Pancreas (tissue), 10 donors: ENCODE data around the gene CFAP100. TPM values are rescaled to one million over a fixed set of nuclear protein-coding genes. Genes with fewer than 3 reads are reported as not detected.

Experiments
- ATAC-seq, 4 donors: fragments of 200-7000 bp; cut with Tn5 transposase; one replicate each; pipeline versions ENCODE4 v1.8.0 to v1.9.1; 2020; ENCODE audit warnings: mild to moderate bottlenecking in 4 of 4, moderate library complexity in 4 of 4
- DNase-seq, 6 donors: peaks; one replicate each; pipeline ENCODE4 v3.0.0-alpha.2; 2020
- FAIRE-seq: peaks from 2 replicates; lab custom pipeline; 2012; peaks lifted over from hg19 to GRCh38; lab: Jason Lieb, UNC
- H3K27ac ChIP-seq, 4 donors: fragments of 200-600 bp; sonication (generic); 1 replicate in 3 of 4; 2 replicates in 1 of 4; pipeline versions ENCODE4 v1.5.0 to v1.8.0; 2020
- H3K27me3 ChIP-seq, 4 donors: fragments of 200-600 bp; one replicate each; pipeline ENCODE4 v1.8.0; 2021
- H3K36me3 ChIP-seq, 3 donors: fragments of 200-600 bp; sonication (generic) in 1 of 3; one replicate each; pipeline versions ENCODE4 v1.5.0 to v1.8.0; 2020 to 2021
- H3K4me1 ChIP-seq, 3 donors: fragments of 200-600 bp; one replicate each; pipeline ENCODE4 v1.8.0; 2021
- H3K4me3 ChIP-seq, 4 donors: fragments of 200-600 bp; sonication (generic) in 2 of 4; one replicate each; pipeline versions ENCODE4 v1.5.0 to v1.8.0; 2020 to 2021
- H3K9me3 ChIP-seq, 4 donors: fragments of 200-600 bp; one replicate each; pipeline ENCODE4 v1.8.0; 2021
- CTCF ChIP-seq, 4 donors: fragments of 200-600 bp; sonication (generic) in 3 of 4; IDR thresholded peaks; one replicate each; pipeline versions ENCODE4 v1.5.0 to v1.8.0; 2021; ENCODE audit warnings: antibody characterized with exemption in 4 of 4
- WGBS, 2 donors: extraction: QIAGEN DNeasy Blood & Tissue Kit; methylation state at CpG; one replicate each; pipeline ENCODE4 v1.1.7; 2013; 5-methylcytosine and 5-hydroxymethylcytosine counted together
- intact Hi-C, 3 donors: fragments of 100-400 bp; cut with DNase I; formaldehyde crosslinking; loops; one replicate each; pipeline versions ENCODE4 v1.11.1 to v1.14.2; 2022
- polyA plus RNA-seq, 2 donors: library from polyadenylated mRNA; stranded (reverse); fragments of 200-250 nt; gene quantifications; one replicate each; pipeline ENCODE4 v1.2.3, GENCODE V29; 2013
- total RNA-seq, 6 donors: library from RNA; stranded (reverse); fragmentation: NEBNext Ultra II Directional in 4 of 6; extraction: Animal tissue kit (Norgen Biotek cat#: 25700) in 4 of 6; gene quantifications; one replicate each; pipeline versions ENCODE4 v1.2.1 to v1.2.4, GENCODE V29; 2021 to 2023
- donor health status: healthy with polysubstance abuse.
- donor health status: DM: no; HTN: no; CAD: no; lungs with moderate emphysema.
- donor health status: DM: no; HTN: no; CAD: no.
- donor health status: control.
- donor health status: control.
- donor health status: Bipolar disorder and iron deficiency.
- donor health status: DM: yes; HTN: yes; CAD: no.
- donor health status: DM: no; HTN: no; CAD: no.
- donor health status: DM: no; HTN: no; CAD: no.
- donor health status: DM: yes; HTN: yes; CAD: no.

CFAP100 gene
- total and polyA plus RNA-seq, 8 donors = not detected

- no peaks in the 10 kb centered on the region for H3K27me3 ChIP-seq
- no peak for FAIRE-seq
- no peak for ATAC-seq
- no peak for DNase-seq
- 82 to 89% methylated on average over 9 of the region's 9 CpGs for WGBS, 2 donors
- TF ChIP-seq CTCF (IDR thresholded peaks at IDR 0.05) = no peak
- H3K4me1 ChIP-seq = peaks cover 0 to 16% (median 0%) of the 10 kb centered on the region in 3 donors
- intact Hi-C loops = no loop called here
- no peak overlapping the region for H3K27ac ChIP-seq
- H3K4me3 ChIP-seq = no peak overlapping the region
- H3K36me3 ChIP-seq = peaks cover 0 to 19% (median 9%) of the 10 kb centered on the region in 3 donors
- H3K9me3 ChIP-seq = no peaks in the 10 kb centered on the region
Observed at GRCh38 chr3:126452213-126452612, 57.5 kb downstream of the CFAP100 start.

DNA sequence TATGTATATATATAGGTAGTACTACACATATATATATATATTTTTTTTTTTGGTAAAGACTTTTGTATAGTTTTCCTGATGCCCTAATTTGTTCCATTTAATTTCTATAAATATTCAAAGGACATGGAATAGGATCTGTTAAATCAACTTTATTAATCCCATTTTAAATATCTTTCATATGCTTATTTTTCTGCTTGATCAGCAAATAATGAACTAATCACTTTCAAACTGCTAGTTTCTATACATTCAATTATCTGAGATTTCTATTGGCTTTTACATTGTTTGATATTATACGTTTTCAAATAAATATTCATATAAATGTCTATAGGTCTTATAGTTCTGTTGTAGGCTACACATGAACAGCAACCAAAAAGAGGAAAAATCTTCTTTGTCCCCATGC, 59.3 kb downstream of the CFAP100 start:
- intact Hi-C loops = no loop called here

GRCh38 chr3:126454437-126455198, 59.9 kb downstream of the CFAP100 start:
- no peak for FAIRE-seq
- Histone ChIP-seq H3K27me3 (no peaks in the 10 kb centered on the region), H3K9me3 (no peaks in the 10 kb centered on the region), H3K36me3 (peaks cover 0 to 27% (median 12%) of the 10 kb centered on the region in 3 donors), H3K27ac (no peak overlapping the region), H3K4me1 (peaks cover 2 to 15% (median 13%) of the 10 kb centered on the region in 3 donors), H3K4me3 (no peak overlapping the region)
- 90 to 93% methylated on average over 6 of the region's 6 CpGs for WGBS, 2 donors
- intact Hi-C loops = no loop called here
- no peak for TF ChIP-seq CTCF (IDR thresholded peaks at IDR 0.05)
- ATAC-seq = no peak
- no peak for DNase-seq

More for the DNA sequence above, 59.3 kb downstream of the CFAP100 start:
- 63 to 71% methylated on average over 1 of the region's 1 CpG for WGBS, 2 donors
- Histone ChIP-seq H3K4me1 (peaks cover 0 to 16% (median 7%) of the 10 kb centered on the region in 3 donors), H3K36me3 (peaks cover 0 to 27% (median 12%) of the 10 kb centered on the region in 3 donors), H3K27ac (no peak overlapping the region), H3K27me3 (no peaks in the 10 kb centered on the region), H3K9me3 (no peaks in the 10 kb centered on the region), H3K4me3 (no peak overlapping the region)
- FAIRE-seq = no peak
- TF ChIP-seq CTCF (IDR thresholded peaks at IDR 0.05) = no peak
- ATAC-seq = no peak
- DNase-seq = no peak

- Histone ChIP-seq H3K27me3 (no peaks in the 10 kb centered on the region), H3K27ac (no peak overlapping the region), H3K4me1 (peaks cover 13 to 27% (median 18%) of the 10 kb centered on the region in 3 donors), H3K36me3 (peaks cover under 1 to 21% (median 20%) of the 10 kb centered on the region in 3 donors), H3K9me3 (no peaks in the 10 kb centered on the region), H3K4me3 (no peak overlapping the region)
- intact Hi-C loops = no loop called here
- ATAC-seq = no peak
- 71 to 93% methylated on average over 4 of the region's 4 CpGs for WGBS, 2 donors
- no peak for TF ChIP-seq CTCF (IDR thresholded peaks at IDR 0.05)
- FAIRE-seq = no peak
- DNase-seq = peak in 1 of 6 donors; percentile 46
Observed at GRCh38 chr3:126456211-126456610, 61.5 kb downstream of the CFAP100 start.
